ENCODE measurements around the gene GPC6. TPM values are rescaled to one million over a fixed set of nuclear protein-coding genes. Genes with fewer than 3 reads are reported as not detected.

Gene GPC6
- total RNA-seq, 1 experiment from 2014 or later: not detected

GRCh38 chr13:93621966-93622365 lies 395.4 kb downstream of the GPC6 start:
- H3K4me3 Mint-ChIP-seq (ENCODE audit: low read depth, unreplicated experiment): no peak overlapping the region
- no peak overlapping the region for H3K27ac Mint-ChIP-seq (ENCODE audit: unreplicated experiment)
- no peak for TF ChIP-seq CTCF (IDR thresholded peaks at IDR 0.05; ENCODE audit: unreplicated experiment)
- no peaks in the 10 kb centered on the region for H3K4me1 Mint-ChIP-seq (ENCODE audit: low read depth, unreplicated experiment)
- intact Hi-C loops (cut with micrococcal nuclease; ENCODE audit: unreplicated experiment): no loop called here
- peaks cover 2% of the 10 kb centered on the region for H3K9me3 Mint-ChIP-seq (ENCODE audit: low read depth, unreplicated experiment)
- CTCF ChIA-PET: no interaction called here
- BruUV-seq (replicated peaks): no TSS peak
- H3K36me3 Mint-ChIP-seq (ENCODE audit: insufficient read depth, unreplicated experiment): no peaks in the 10 kb centered on the region
- no peak for DNase-seq
- H3K27me3 Mint-ChIP-seq (ENCODE audit: unreplicated experiment): no peaks in the 10 kb centered on the region

GRCh38 chr13:93624311-93624777 lies 397.7 kb downstream of the GPC6 start:
- no TSS peak for BruUV-seq (replicated peaks)
- H3K9me3 Mint-ChIP-seq (ENCODE audit: low read depth, unreplicated experiment): peaks cover 2% of the 10 kb centered on the region
- no peaks in the 10 kb centered on the region for H3K4me1 Mint-ChIP-seq (ENCODE audit: low read depth, unreplicated experiment)
- no peaks in the 10 kb centered on the region for H3K27me3 Mint-ChIP-seq (ENCODE audit: unreplicated experiment)
- CTCF ChIA-PET: no interaction called here
- no peak for DNase-seq
- TF ChIP-seq CTCF (IDR thresholded peaks at IDR 0.05; ENCODE audit: unreplicated experiment): no peak
- intact Hi-C loops (cut with micrococcal nuclease; ENCODE audit: unreplicated experiment): no loop called here
- no peak overlapping the region for H3K4me3 Mint-ChIP-seq (ENCODE audit: low read depth, unreplicated experiment)
- H3K36me3 Mint-ChIP-seq (ENCODE audit: insufficient read depth, unreplicated experiment): no peaks in the 10 kb centered on the region
- H3K27ac Mint-ChIP-seq (ENCODE audit: unreplicated experiment): no peak overlapping the region

- H3K4me3 Mint-ChIP-seq (ENCODE audit: low read depth, unreplicated experiment): no peak overlapping the region
- H3K27ac Mint-ChIP-seq (ENCODE audit: unreplicated experiment): no peak overlapping the region
- intact Hi-C loops (cut with micrococcal nuclease; ENCODE audit: unreplicated experiment): no loop called here
- H3K27me3 Mint-ChIP-seq (ENCODE audit: unreplicated experiment): no peaks in the 10 kb centered on the region
- no TSS peak for BruUV-seq (replicated peaks)
- H3K36me3 Mint-ChIP-seq (ENCODE audit: insufficient read depth, unreplicated experiment): no peaks in the 10 kb centered on the region
- TF ChIP-seq CTCF (IDR thresholded peaks at IDR 0.05; ENCODE audit: unreplicated experiment): no peak
- peaks cover 2% of the 10 kb centered on the region for H3K9me3 Mint-ChIP-seq (ENCODE audit: low read depth, unreplicated experiment)
- CTCF ChIA-PET: no interaction called here
- no peak for DNase-seq
- H3K4me1 Mint-ChIP-seq (ENCODE audit: low read depth, unreplicated experiment): no peaks in the 10 kb centered on the region
Observed at GRCh38 chr13:93625536-93625935, 398.9 kb downstream of the GPC6 start.

- BruUV-seq (replicated peaks): no TSS peak
- CTCF ChIA-PET: no interaction called here
- intact Hi-C loops (cut with micrococcal nuclease; ENCODE audit: unreplicated experiment): no loop called here
- Mint-ChIP-seq H3K4me1 (ENCODE audit: low read depth, unreplicated experiment) (no peaks in the 10 kb centered on the region), H3K27me3 (ENCODE audit: unreplicated experiment) (no peaks in the 10 kb centered on the region), H3K27ac (ENCODE audit: unreplicated experiment) (no peak overlapping the region), H3K36me3 (ENCODE audit: insufficient read depth, unreplicated experiment) (no peaks in the 10 kb centered on the region), H3K9me3 (ENCODE audit: low read depth, unreplicated experiment) (no peaks in the 10 kb centered on the region), H3K4me3 (ENCODE audit: low read depth, unreplicated experiment) (no peak overlapping the region)
- no peak for DNase-seq
- no peak for TF ChIP-seq CTCF (IDR thresholded peaks at IDR 0.05; ENCODE audit: unreplicated experiment)
Observed at GRCh38 chr13:93628136-93628797, 401.7 kb downstream of the GPC6 start.

All from Calu3 (cell line).